GM12878 (cell line): Measurements from ENCODE around the gene ART3. TPM values are rescaled to one million over a fixed set of nuclear protein-coding genes. Genes with fewer than 3 reads are reported as not detected.

Source experiments
- ATAC-seq: fragments of 200-7000 bp; cut with Tn5 transposase; 3 replicates; pipeline ENCODE4 v1.9.1; 2020; ENCODE audit warnings: mild to moderate bottlenecking, moderate library complexity
- BruUV-seq: library from RNA; stranded (reverse); fragments of 400-500 nt; replicated peaks from 2 replicates; lab custom pipeline; 2021; lab: Mats Ljungman, UMichigan
- CTCF ChIA-PET: fragments of 300-600 bp; sonication (Branson Sonifier 250); formaldehyde crosslinking; extraction: SDS; loops from one replicate; lab custom pipeline; 2021; ENCODE audit warnings: inconsistent platforms; lab: Yijun Ruan, JAX
- POLR2A ChIA-PET: fragments of 350-600 bp; formaldehyde crosslinking; extraction: SDS; loops from one replicate; lab custom pipeline; 2021; ENCODE audit warnings: inconsistent platforms; lab: Charles Lee
- RAD21 ChIA-PET: fragments of 300-600 bp; sonication (Branson Sonifier 250); formaldehyde crosslinking; loops from one replicate; lab custom pipeline; 2023; ENCODE audit warnings: antibody characterized with exemption; ENCODE audit not compliant: unreplicated experiment; lab: Charles Lee
- SMC1A ChIA-PET: fragments of 300-600 bp; sonication (Branson Sonifier 250); formaldehyde crosslinking; loops from one replicate; lab custom pipeline; 2023; ENCODE audit not compliant: unreplicated experiment, uncharacterized antibody; lab: Charles Lee
- DNase-seq: peaks from one replicate; pipeline ENCODE4 v3.0.0-alpha.2; 2011; ENCODE audit warnings: low read depth, low spot score
- FAIRE-seq: peaks from 3 replicates; lab custom pipeline; 2011; peaks lifted over from hg19 to GRCh38; lab: Jason Lieb, UNC
- H2AFZ ChIP-seq: 2 replicates; pipeline ENCODE4 v1.6.0; 2011; ENCODE audit warnings: low read depth, low read length, control low read depth; ENCODE audit not compliant: control insufficient read depth
- H3K27ac ChIP-seq: 2 replicates; pipeline ENCODE4 v1.5.1; 2011; ENCODE audit warnings: control low read depth; ENCODE audit not compliant: control insufficient read depth, insufficient read depth
- H3K27me3 ChIP-seq, 2 experiments: replicated peaks in 1 of 2; 2 replicates each; pipeline versions ENCODE4 v1.6.0 to v1.6.1; 2011; ENCODE audit warnings: low read length in 1 of 2; ENCODE audit not compliant: control insufficient read depth in 2 of 2, insufficient read depth in 2 of 2
- H3K36me3 ChIP-seq, 2 experiments: 2 replicates each; pipeline ENCODE4 v1.5.1; 2011; ENCODE audit warnings: low read length in 1 of 2; ENCODE audit not compliant: control insufficient read depth in 2 of 2, insufficient read depth in 2 of 2
- H3K4me1 ChIP-seq: 2 replicates; pipeline ENCODE4 v1.6.1; 2011; ENCODE audit warnings: mild to moderate bottlenecking, low read length, moderate library complexity, mixed read lengths; ENCODE audit not compliant: control insufficient read depth, insufficient read depth
- H3K4me2 ChIP-seq: 2 replicates; pipeline ENCODE4 v1.6.0; 2011; ENCODE audit warnings: control low read depth; ENCODE audit not compliant: control insufficient read depth, insufficient read depth
- H3K4me3 ChIP-seq: fragments of 200-600 bp; sonication (generic); 2 replicates; pipeline ENCODE4 v1.5.1; 2016
- H3K79me2 ChIP-seq: 2 replicates; pipeline ENCODE4 v1.6.0; 2011; ENCODE audit warnings: low read length; ENCODE audit not compliant: control insufficient read depth, insufficient read depth
- H3K9ac ChIP-seq: 2 replicates; pipeline ENCODE4 v1.8.0; 2011; ENCODE audit warnings: low read length, control low read depth, mixed read lengths; ENCODE audit not compliant: control insufficient read depth, insufficient read depth
- H3K9me3 ChIP-seq: replicated peaks from 3 replicates; pipeline ENCODE4 v1.5.1; 2011; ENCODE audit warnings: mild to moderate bottlenecking, low read length; ENCODE audit not compliant: control insufficient read depth, insufficient read depth
- H4K20me1 ChIP-seq: 2 replicates; pipeline ENCODE4 v1.6.0; 2011; ENCODE audit not compliant: control insufficient read depth, insufficient read depth
- ATF2 ChIP-seq: IDR thresholded peaks from 2 replicates; pipeline ENCODE4 v1.6.1; 2012; ENCODE audit warnings: low read length, inconsistent platforms
- BMI1 ChIP-seq: fragments of 450-650 bp; IDR thresholded peaks from 2 replicates; pipeline ENCODE4 v1.6.1; 2016; ENCODE audit warnings: mild to moderate bottlenecking, moderate library complexity, borderline replicate concordance
- CREB1 ChIP-seq: IDR thresholded peaks from 2 replicates; pipeline ENCODE4 v1.6.1; 2012; ENCODE audit warnings: low read depth, mild to moderate bottlenecking, inconsistent platforms
- CREM ChIP-seq: IDR thresholded peaks from 2 replicates; pipeline ENCODE4 v1.6.1; 2014; ENCODE audit warnings: antibody characterized with exemption, low read depth
- DPF2 ChIP-seq: fragments of 450-650 bp; IDR thresholded peaks from 2 replicates; pipeline ENCODE4 v1.6.1; 2017; ENCODE audit warnings: mild to moderate bottlenecking
- ELK1 ChIP-seq: IDR thresholded peaks from 2 replicates; pipeline ENCODE4 v1.6.1; 2012; ENCODE audit warnings: low read depth, low read length, improper control_type of control experiment
- ETV6 ChIP-seq, 2 experiments: fragments of 450-650 bp in 1 of 2; IDR thresholded peaks in 1 of 2; conservative IDR thresholded peaks in 1 of 2; 2 replicates each; pipeline ENCODE4 v1.6.1; 2014; ENCODE audit warnings: antibody characterized with exemption in 1 of 2, borderline replicate concordance in 1 of 2, low read depth in 1 of 2, mild to moderate bottlenecking in 1 of 2, moderate library complexity in 1 of 2
- JUND ChIP-seq: IDR thresholded peaks from 2 replicates; pipeline ENCODE4 v1.6.1; 2012; ENCODE audit warnings: low read depth, mild to moderate bottlenecking, low read length, improper control_type of control experiment, moderate library complexity
- MTA3 ChIP-seq: IDR thresholded peaks from 2 replicates; pipeline ENCODE4 v1.6.1; 2012; ENCODE audit warnings: low read length, inconsistent platforms, borderline replicate concordance
- PAX5 ChIP-seq: IDR thresholded peaks from 2 replicates; pipeline ENCODE4 v1.6.1; 2011; ENCODE audit warnings: low read depth, low read length, borderline replicate concordance
- PAX8 ChIP-seq: fragments of 450-650 bp; IDR thresholded peaks from 2 replicates; pipeline ENCODE4 v1.6.1; 2017; ENCODE audit warnings: mild to moderate bottlenecking, moderate library complexity
- PML ChIP-seq: IDR thresholded peaks from 2 replicates; pipeline ENCODE4 v1.6.1; 2012; ENCODE audit warnings: low read length, inconsistent platforms
- RUNX3 ChIP-seq: IDR thresholded peaks from 2 replicates; pipeline ENCODE4 v1.6.1; 2012; ENCODE audit warnings: low read length, inconsistent platforms
- SKIL ChIP-seq: fragments of 450-650 bp; IDR thresholded peaks from 2 replicates; pipeline ENCODE4 v1.6.1; 2017; ENCODE audit warnings: mild to moderate bottlenecking, low read depth, inconsistent platforms; ENCODE audit not compliant: poor library complexity, severe bottlenecking
- SPI1 ChIP-seq: IDR thresholded peaks from 2 replicates; pipeline ENCODE4 v1.6.1; 2011; ENCODE audit warnings: low read depth, mild to moderate bottlenecking, low read length, moderate library complexity, borderline replicate concordance; ENCODE audit not compliant: insufficient read depth
- ZNF207 ChIP-seq: fragments of 450-650 bp; IDR thresholded peaks from 2 replicates; pipeline ENCODE4 v1.6.1; 2014; ENCODE audit warnings: antibody characterized with exemption, mild to moderate bottlenecking, borderline replicate concordance
- ZNF217 ChIP-seq: fragments of 450-650 bp; IDR thresholded peaks from 2 replicates; pipeline ENCODE4 v1.6.1; 2017; ENCODE audit warnings: antibody characterized with exemption, mild to moderate bottlenecking
- ZNF24 ChIP-seq: fragments of 450-650 bp; IDR thresholded peaks from 2 replicates; pipeline ENCODE4 v1.6.1; 2017; ENCODE audit warnings: antibody characterized with exemption, mild to moderate bottlenecking
- ZNF274 ChIP-seq: IDR thresholded peaks from one replicate; pipeline ENCODE4 v1.8.0; 2011; ENCODE audit not compliant: insufficient read length, insufficient read depth
- WGBS: methylation state at CpG from one replicate; pipeline ENCODE4 v1.1.6; 2016; ENCODE audit warnings: low lambda C conversion rate; ENCODE audit not compliant: insufficient replicate concordance, insufficient coverage; ENCODE audit errors: missing lambda C conversion rate; 5-methylcytosine and 5-hydroxymethylcytosine counted together
- in situ Hi-C: fragments of 300-500 bp; cut with MboI; formaldehyde crosslinking; loops from 9 replicates; pipeline ENCODE4 v1.14.3; 2018; ENCODE audit warnings: mixed read lengths
- intact Hi-C: fragments of 100-400 bp; cut with micrococcal nuclease; formaldehyde crosslinking; loops from one replicate; pipeline ENCODE4 v1.14.2; 2022; ENCODE audit not compliant: unreplicated experiment
- polyA plus RNA-seq, 11 experiments: library from polyadenylated mRNA; depleted of rRNA in 4 of 11; unstranded in 6 of 11; stranded (reverse) in 5 of 11; fragments of >200 nt; fragmentation: Nextera tagmentation in 4 of 11; fragmentation: Illumina TruSeq in 1 of 11; extraction: Ambion mirVana in 4 of 11; extraction: Trizol in 1 of 11; gene quantifications; 1 replicate in 1 of 11; 2 replicates in 10 of 11; pipeline versions ENCODE4 v1.2.1 to v1.2.3, GENCODE V29; 2011 to 2016; ENCODE audit warnings: inconsistent platforms in 2 of 11, missing spikeins in 2 of 11, low read depth in 1 of 11
- total RNA-seq, 4 experiments: library from RNA; depleted of rRNA in 3 of 4; stranded (reverse); fragments of >200 nt in 3 of 4; fragmentation: Illumina TruSeq in 1 of 4; extraction: Trizol in 1 of 4; gene quantifications; 2 replicates each; pipeline versions ENCODE4 v1.2.1 to v1.2.3, GENCODE V29; 2013 to 2021

The ART3 gene
- total and polyA plus RNA-seq, 10 of the 15 experiments (the other 5 are each of a cell fraction or from before 2014, with no cell fraction given) = 0.18 to 0.50 (median 0.26) TPM; not detected in 6

- TF ChIP-seq SKIL (no peak), JUND (no peak), ZNF24 (no peak)
Measured at GRCh38 chr4:76053730-76054129, 20.8 kb upstream of the ART3 start (continued).

GRCh38 chr4:76055016-76055415 is 19.5 kb upstream of the ART3 start:
- Histone ChIP-seq H3K79me2 (no peaks in the 10 kb centered on the region), H3K27ac (no peak overlapping the region), H3K27me3 (peaks cover 0 to 2% of the 10 kb centered on the region in 2 experiments; a peak in 2 of 4 replicates), H3K36me3 (no peaks in the 10 kb centered on the region), H3K9me3 (no peaks in the 10 kb centered on the region), H3K4me3 (no peak overlapping the region; the same call in 1 of the 2 replicates), H3K9ac (no peak overlapping the region), H3K4me2 (peak overlapping the region; percentile 38; the same call in 1 of the 2 replicates), H3K4me1 (peaks cover 29% of the 10 kb centered on the region), H2AFZ (no peak overlapping the region), H4K20me1 (no peaks in the 10 kb centered on the region)
- in situ Hi-C loops (no loop called here), intact Hi-C loops (loop anchor here (5.0 kb wide), 1 partner anchor 43 kb away; no protein-coding TSS in a partner anchor)
- WGBS = 8% methylated on average over 2 of the region's 2 CpGs
- ChIA-PET CTCF (interaction anchor here (1.0 to 4.1 kb wide), 10 partner anchors 9 to 159 kb away, joined by 3 to 46 read pairs (median 4); partner anchors contain the start of genes CXCL11 and SDAD1), SMC1A (interaction anchor here (0.9 to 2.9 kb wide), 12 partner anchors 8 to 139 kb away, joined by 3 to 26 read pairs (median 6); partner anchors contain the start of genes CXCL10 and CXCL11), RAD21 (interaction anchor here (0.9 to 3.2 kb wide), 6 partner anchors 12 to 58 kb away, joined by 3 to 24 read pairs (median 4); no protein-coding TSS in a partner anchor), POLR2A (interaction anchor here (0.9 to 1.6 kb wide), 3 partner anchors 37 to 65 kb away, joined by 4 to 8 read pairs (median 5); partner anchors contain the start of gene SDAD1)
- BruUV-seq = no TSS peak
- ATAC-seq (peak; percentile 98), DNase-seq (peak; percentile 74), FAIRE-seq (peak; percentile 79)
- TF ChIP-seq CREB1 (0 out of 2 replicates have a peak, but pooled peaks have one; percentile 11), ZNF207 (no peak), RUNX3 (peak; percentile 76), CREM (peak; percentile 65; the same call in 1 of the 2 replicates), MTA3 (peak; percentile 71; the same call in 1 of the 2 replicates), ZNF24 (0 out of 2 replicates have a peak, but pooled peaks have one; percentile 38), PAX5 (peak; percentile 75), PML (peak; percentile 42; the same call in 1 of the 2 replicates), ATF2 (peak; percentile 86), ETV6 (conservative IDR thresholded peaks at IDR 0.05 in 1 of 2, IDR thresholded peaks at IDR 0.05 in 1 of 2; ENCODE audit: borderline replicate concordance in 1 of 2, low read depth in 1 of 2) (peak in 1 of 2 experiments; percentile 84; a peak in 2 of 4 replicates), DPF2 (peak; percentile 94), ELK1 (no peak), ZNF217 (peak; percentile 92), SPI1 (0 out of 2 replicates have a peak, but pooled peaks have one; percentile 34), ZNF274 (no peak), BMI1 (peak; percentile 69), PAX8 (no peak)
